Measurements from ENCODE around the gene BMAL2. TPM values are rescaled to one million over a fixed set of nuclear protein-coding genes. Genes with fewer than 3 reads are reported as not detected.

Gene BMAL2
- total RNA-seq, 6 experiments from 2014 or later, result 23.1 to 47.1 (median 39.9) TPM

GRCh38 chr12:27297566-27297965 lies 35.1 kb upstream of the BMAL2 start:
- Mint-ChIP-seq H3K4me1 (ENCODE audit: low read depth) (peaks cover 11% of the 10 kb centered on the region), H3K36me3 (ENCODE audit: low read depth) (no peaks in the 10 kb centered on the region), H3K4me3 (no peak overlapping the region), H3K27me3 (ENCODE audit: insufficient read depth) (no peaks in the 10 kb centered on the region), H3K9me3 (no peaks in the 10 kb centered on the region), H3K27ac (no peak overlapping the region)
- no peak for TF ChIP-seq CTCF (IDR thresholded peaks at IDR 0.05)
- no peak for DNase-seq

- H3K4me1 Mint-ChIP-seq (ENCODE audit: low read depth), result peaks cover 14% of the 10 kb centered on the region
- H3K27me3 Mint-ChIP-seq (ENCODE audit: insufficient read depth), result no peaks in the 10 kb centered on the region
- H3K9me3 Mint-ChIP-seq, result no peaks in the 10 kb centered on the region
- no peaks in the 10 kb centered on the region for H3K36me3 Mint-ChIP-seq (ENCODE audit: low read depth)
- no peak for DNase-seq
- H3K4me3 Mint-ChIP-seq, result no peak overlapping the region
- no peak for TF ChIP-seq CTCF (IDR thresholded peaks at IDR 0.05)
- H3K27ac Mint-ChIP-seq, result no peak overlapping the region
Observed at GRCh38 chr12:27299102-27299501, 33.5 kb upstream of the BMAL2 start.

- H3K36me3 Mint-ChIP-seq (ENCODE audit: low read depth), result no peaks in the 10 kb centered on the region
- no peak for TF ChIP-seq CTCF (IDR thresholded peaks at IDR 0.05)
- no peak overlapping the region for H3K4me3 Mint-ChIP-seq
- DNase-seq, result no peak
- no peak overlapping the region for H3K27ac Mint-ChIP-seq
- no peaks in the 10 kb centered on the region for H3K9me3 Mint-ChIP-seq
- H3K4me1 Mint-ChIP-seq (ENCODE audit: low read depth), result peaks cover 14% of the 10 kb centered on the region
- H3K27me3 Mint-ChIP-seq (ENCODE audit: insufficient read depth), result no peaks in the 10 kb centered on the region
Observed at GRCh38 chr12:27300226-27300625, 32.4 kb upstream of the BMAL2 start.

GRCh38 chr12:27303139-27304111 lies 29.2 kb upstream of the BMAL2 start:
- Mint-ChIP-seq H3K4me1 (ENCODE audit: low read depth) (peaks cover 14% of the 10 kb centered on the region), H3K9me3 (no peaks in the 10 kb centered on the region), H3K4me3 (no peak overlapping the region), H3K27me3 (ENCODE audit: insufficient read depth) (no peaks in the 10 kb centered on the region), H3K27ac (no peak overlapping the region), H3K36me3 (ENCODE audit: low read depth) (no peaks in the 10 kb centered on the region)
- no peak for TF ChIP-seq CTCF (IDR thresholded peaks at IDR 0.05)
- no peak for DNase-seq

GRCh38 chr12:27304856-27305255 lies 27.8 kb upstream of the BMAL2 start:
- DNase-seq, result no peak
- Mint-ChIP-seq H3K4me1 (ENCODE audit: low read depth) (peaks cover 14% of the 10 kb centered on the region), H3K36me3 (ENCODE audit: low read depth) (no peaks in the 10 kb centered on the region), H3K27ac (no peak overlapping the region), H3K4me3 (no peak overlapping the region), H3K27me3 (ENCODE audit: insufficient read depth) (no peaks in the 10 kb centered on the region), H3K9me3 (no peaks in the 10 kb centered on the region)
- no peak for TF ChIP-seq CTCF (IDR thresholded peaks at IDR 0.05)

Data from HFFc6 (cell line).